ENCODE data around the gene SETD5.

The SETD5 gene, protein sequence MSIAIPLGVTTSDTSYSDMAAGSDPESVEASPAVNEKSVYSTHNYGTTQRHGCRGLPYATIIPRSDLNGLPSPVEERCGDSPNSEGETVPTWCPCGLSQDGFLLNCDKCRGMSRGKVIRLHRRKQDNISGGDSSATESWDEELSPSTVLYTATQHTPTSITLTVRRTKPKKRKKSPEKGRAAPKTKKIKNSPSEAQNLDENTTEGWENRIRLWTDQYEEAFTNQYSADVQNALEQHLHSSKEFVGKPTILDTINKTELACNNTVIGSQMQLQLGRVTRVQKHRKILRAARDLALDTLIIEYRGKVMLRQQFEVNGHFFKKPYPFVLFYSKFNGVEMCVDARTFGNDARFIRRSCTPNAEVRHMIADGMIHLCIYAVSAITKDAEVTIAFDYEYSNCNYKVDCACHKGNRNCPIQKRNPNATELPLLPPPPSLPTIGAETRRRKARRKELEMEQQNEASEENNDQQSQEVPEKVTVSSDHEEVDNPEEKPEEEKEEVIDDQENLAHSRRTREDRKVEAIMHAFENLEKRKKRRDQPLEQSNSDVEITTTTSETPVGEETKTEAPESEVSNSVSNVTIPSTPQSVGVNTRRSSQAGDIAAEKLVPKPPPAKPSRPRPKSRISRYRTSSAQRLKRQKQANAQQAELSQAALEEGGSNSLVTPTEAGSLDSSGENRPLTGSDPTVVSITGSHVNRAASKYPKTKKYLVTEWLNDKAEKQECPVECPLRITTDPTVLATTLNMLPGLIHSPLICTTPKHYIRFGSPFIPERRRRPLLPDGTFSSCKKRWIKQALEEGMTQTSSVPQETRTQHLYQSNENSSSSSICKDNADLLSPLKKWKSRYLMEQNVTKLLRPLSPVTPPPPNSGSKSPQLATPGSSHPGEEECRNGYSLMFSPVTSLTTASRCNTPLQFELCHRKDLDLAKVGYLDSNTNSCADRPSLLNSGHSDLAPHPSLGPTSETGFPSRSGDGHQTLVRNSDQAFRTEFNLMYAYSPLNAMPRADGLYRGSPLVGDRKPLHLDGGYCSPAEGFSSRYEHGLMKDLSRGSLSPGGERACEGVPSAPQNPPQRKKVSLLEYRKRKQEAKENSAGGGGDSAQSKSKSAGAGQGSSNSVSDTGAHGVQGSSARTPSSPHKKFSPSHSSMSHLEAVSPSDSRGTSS (N-terminal part only)

GRCh38 chr3:9397332-9397905 lies at the start of gene SETD5:
TSS of gene SETD5 (plus strand) at chr3:9397615. CDS start at chr3:9428939, 31,324 bp downstream.
- DNase-seq (ENCODE audit: low read depth) = peak; percentile 82
- H3K4me3 ChIP-seq (ENCODE audit: control insufficient read depth, low read depth, low read length) = peak within 1 kb of the TSS; percentile 78
- TF ChIP-seq, protein P1, sequence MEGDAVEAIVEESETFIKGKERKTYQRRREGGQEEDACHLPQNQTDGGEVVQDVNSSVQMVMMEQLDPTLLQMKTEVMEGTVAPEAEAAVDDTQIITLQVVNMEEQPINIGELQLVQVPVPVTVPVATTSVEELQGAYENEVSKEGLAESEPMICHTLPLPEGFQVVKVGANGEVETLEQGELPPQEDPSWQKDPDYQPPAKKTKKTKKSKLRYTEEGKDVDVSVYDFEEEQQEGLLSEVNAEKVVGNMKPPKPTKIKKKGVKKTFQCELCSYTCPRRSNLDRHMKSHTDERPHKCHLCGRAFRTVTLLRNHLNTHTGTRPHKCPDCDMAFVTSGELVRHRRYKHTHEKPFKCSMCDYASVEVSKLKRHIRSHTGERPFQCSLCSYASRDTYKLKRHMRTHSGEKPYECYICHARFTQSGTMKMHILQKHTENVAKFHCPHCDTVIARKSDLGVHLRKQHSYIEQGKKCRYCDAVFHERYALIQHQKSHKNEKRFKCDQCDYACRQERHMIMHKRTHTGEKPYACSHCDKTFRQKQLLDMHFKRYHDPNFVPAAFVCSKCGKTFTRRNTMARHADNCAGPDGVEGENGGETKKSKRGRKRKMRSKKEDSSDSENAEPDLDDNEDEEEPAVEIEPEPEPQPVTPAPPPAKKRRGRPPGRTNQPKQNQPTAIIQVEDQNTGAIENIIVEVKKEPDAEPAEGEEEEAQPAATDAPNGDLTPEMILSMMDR (IDR thresholded peaks at IDR 0.05; ENCODE audit: control insufficient read depth, insufficient read depth, low read depth, low read length, missing control alignments) = no peak

GRCh38 chr3:9347887-9348286 lies 49.5 kb upstream of the SETD5 start:
- TF ChIP-seq, protein P1 (IDR thresholded peaks at IDR 0.05; ENCODE audit: control insufficient read depth, insufficient read depth, low read depth, low read length, missing control alignments) = no peak
- DNase-seq (ENCODE audit: low read depth) = peak; percentile 87
- H3K4me3 ChIP-seq (ENCODE audit: control insufficient read depth, low read depth, low read length) = no peak overlapping the region

GRCh38 chr3:9349321-9350117 lies 47.9 kb upstream of the SETD5 start:
- TF ChIP-seq, protein P1 (IDR thresholded peaks at IDR 0.05; ENCODE audit: control insufficient read depth, insufficient read depth, low read depth, low read length, missing control alignments) = no peak
- peak; percentile 75 for DNase-seq (ENCODE audit: low read depth)
- H3K4me3 ChIP-seq (ENCODE audit: control insufficient read depth, low read depth, low read length) = no peak overlapping the region

GRCh38 chr3:9351709-9352126 lies 45.7 kb upstream of the SETD5 start:
- no peak for DNase-seq (ENCODE audit: low read depth)
- TF ChIP-seq, protein P1 (IDR thresholded peaks at IDR 0.05; ENCODE audit: control insufficient read depth, insufficient read depth, low read depth, low read length, missing control alignments) = no peak
- H3K4me3 ChIP-seq (ENCODE audit: control insufficient read depth, low read depth, low read length) = no peak overlapping the region

- TF ChIP-seq, protein P1 (IDR thresholded peaks at IDR 0.05; ENCODE audit: control insufficient read depth, insufficient read depth, low read depth, low read length, missing control alignments) = peak; percentile 91
- H3K4me3 ChIP-seq (ENCODE audit: control insufficient read depth, low read depth, low read length) = no peak overlapping the region
- DNase-seq (ENCODE audit: low read depth) = peak; percentile 43
These were observed 44.3 kb upstream of the SETD5 start for GRCh38 chr3:9352917-9353752.
